HG03064 (cell line): ENCODE results near the gene ADARB2.
"Not testable (repeated sequence)": the region's sequence is repeated elsewhere in the genome, so short reads cannot be mapped to it uniquely, and the experiment has no call there.

ENCODE experiments used
- ATAC-seq: cut with Tn5 transposase; IDR thresholded peaks from one replicate; pipeline ENCODE4 v1.9.1; 2021; ENCODE audit warnings: low read depth; ENCODE audit not compliant: unreplicated experiment

Gene ADARB2

GRCh38 chr10:1475098-1475591 is 262.2 kb downstream of the ADARB2 start:
- ATAC-seq: no peak

GRCh38 chr10:1474376-1475097 is 262.8 kb downstream of the ADARB2 start:
- ATAC-seq: no peak

- ATAC-seq: no peak
Measured at GRCh38 chr10:1473874-1474273, 263.5 kb downstream of the ADARB2 start.

GRCh38 chr10:1472178-1472958 is 265.0 kb downstream of the ADARB2 start:
- ATAC-seq: no peak

- no peak for ATAC-seq
Measured at GRCh38 chr10:1468811-1469210, 268.5 kb downstream of the ADARB2 start.

- ATAC-seq: no peak
Measured at GRCh38 chr10:1467334-1468076, 269.8 kb downstream of the ADARB2 start.

- ATAC-seq: no peak
Measured at GRCh38 chr10:1465993-1466764, 271.1 kb downstream of the ADARB2 start.

- ATAC-seq: no peak
Measured at GRCh38 chr10:1465418-1465911, 271.9 kb downstream of the ADARB2 start.

GRCh38 chr10:1464881-1465417 is 272.4 kb downstream of the ADARB2 start:
- no peak for ATAC-seq

GRCh38 chr10:1463971-1464370 is 273.4 kb downstream of the ADARB2 start:
- ATAC-seq: not testable (repeated sequence)

GRCh38 chr10:1462994-1463633 is 274.2 kb downstream of the ADARB2 start:
- no peak for ATAC-seq

- no peak for ATAC-seq
Measured at GRCh38 chr10:1462521-1462920, 274.8 kb downstream of the ADARB2 start.

GRCh38 chr10:1462032-1462431 is 275.3 kb downstream of the ADARB2 start:
- no peak for ATAC-seq

GRCh38 chr10:1461016-1461415 is 276.3 kb downstream of the ADARB2 start:
- ATAC-seq: no peak

GRCh38 chr10:1459664-1460063 is 277.7 kb downstream of the ADARB2 start:
- not testable (repeated sequence) for ATAC-seq

GRCh38 chr10:1454951-1455350 is 282.4 kb downstream of the ADARB2 start:
- peak; percentile 21 for ATAC-seq

GRCh38 chr10:1454428-1454827 is 282.9 kb downstream of the ADARB2 start:
- peak; percentile 91 for ATAC-seq

- no peak for ATAC-seq
Measured at GRCh38 chr10:1452777-1453176, 284.5 kb downstream of the ADARB2 start.

GRCh38 chr10:1451941-1452340 is 285.4 kb downstream of the ADARB2 start:
- no peak for ATAC-seq
